Spleen (tissue), 13 donors: ENCODE measurements around the gene HHAT. TPM values are rescaled to one million over a fixed set of nuclear protein-coding genes. Genes with fewer than 3 reads are reported as not detected.
A peak's percentile ranks its signal among the peaks of the same experiment; 100 is the strongest.

ENCODE experiments used
- DNase-seq: peaks from one replicate; pipeline ENCODE4 v3.0.0-alpha.2; 2020
- H3K27ac ChIP-seq, 8 donors: fragments of 200-600 bp; sonication (generic) in 7 of 8; 1 replicate in 4 of 8; 2 replicates in 4 of 8; pipeline versions ENCODE4 v1.5.0 to v1.8.0; 2016 to 2021; ENCODE audit warnings: inconsistent platforms in 4 of 8, mild to moderate bottlenecking in 4 of 8, moderate library complexity in 1 of 8
- H3K27me3 ChIP-seq, 7 donors: fragments of 200-600 bp; sonication (generic) in 6 of 7; replicated peaks in 1 of 7; 1 replicate in 4 of 7; 2 replicates in 3 of 7; pipeline versions ENCODE4 v1.5.0 to v1.8.0; 2016 to 2021; ENCODE audit warnings: inconsistent platforms in 3 of 7, mild to moderate bottlenecking in 1 of 7
- H3K36me3 ChIP-seq, 6 donors: fragments of 200-600 bp; sonication (generic) in 5 of 6; 1 replicate in 4 of 6; 2 replicates in 2 of 6; pipeline versions ENCODE4 v1.5.0 to v1.8.0; 2016 to 2021; ENCODE audit warnings: inconsistent platforms in 2 of 6
- H3K4me1 ChIP-seq, 6 donors: fragments of 200-600 bp; sonication (generic) in 5 of 6; 1 replicate in 3 of 6; 2 replicates in 3 of 6; pipeline versions ENCODE4 v1.5.0 to v1.8.0; 2016 to 2021; ENCODE audit warnings: inconsistent platforms in 3 of 6
- H3K4me3 ChIP-seq, 8 donors: fragments of 200-600 bp; sonication (generic) in 7 of 8; 1 replicate in 4 of 8; 2 replicates in 4 of 8; pipeline versions ENCODE4 v1.5.0 to v1.8.0; 2016 to 2021; ENCODE audit warnings: inconsistent platforms in 4 of 8, mild to moderate bottlenecking in 4 of 8, moderate library complexity in 2 of 8
- H3K9me3 ChIP-seq, 8 donors: fragments of 200-600 bp; sonication (generic) in 7 of 8; 1 replicate in 4 of 8; 2 replicates in 4 of 8; pipeline versions ENCODE4 v1.5.0 to v1.8.0; 2016 to 2021; ENCODE audit warnings: inconsistent platforms in 4 of 8
- POLR2A ChIP-seq, 3 donors: fragments of 450-650 bp; IDR thresholded peaks; one replicate each; pipeline ENCODE4 v1.5.1; 2017; ENCODE audit warnings: antibody characterized with exemption in 3 of 3, mild to moderate bottlenecking in 1 of 3
- POLR2AphosphoS5 ChIP-seq, 3 donors: sonication (generic); formaldehyde crosslinking; IDR thresholded peaks; one replicate each; pipeline ENCODE4 v1.5.1; 2017; ENCODE audit warnings: antibody characterized with exemption in 3 of 3
- WGBS, 5 donors: extraction: QIAGEN DNeasy Blood & Tissue Kit in 3 of 5; methylation state at CpG; one replicate each; pipeline versions ENCODE4 v1.1.5 to v1.1.7; 2013 to 2018; 5-methylcytosine and 5-hydroxymethylcytosine counted together
- intact Hi-C: fragments of 100-400 bp; cut with DNase I; formaldehyde crosslinking; loops from one replicate; pipeline ENCODE4 v1.15.0; 2023; ENCODE audit warnings: low total_unique reads
- long read RNA-seq, 2 donors: transcript quantifications; one replicate each; lab custom pipeline, GENCODE V29; 2026
- polyA plus RNA-seq, 3 donors: library from polyadenylated mRNA; stranded (reverse); fragments of 200-250 nt; gene quantifications; one replicate each; pipeline ENCODE4 v1.2.1, GENCODE V29; 2013
- total RNA-seq, 7 donors: library from RNA; depleted of rRNA in 3 of 7; stranded (reverse); fragments of >200 nt in 3 of 7; fragmentation: NEBNext Ultra II Directional in 4 of 7; extraction: Animal tissue kit (Norgen Biotek cat#: 25700) in 4 of 7; gene quantifications; one replicate each; pipeline versions ENCODE4 v1.1.0 to v1.2.1, GENCODE V29; 2016 to 2021
- TF ChIP-seq, protein P1 (sequence below), 11 experiments: fragments of 200-600 bp in 7 of 11; fragments of 450-650 bp in 4 of 11; sonication (generic) in 4 of 11; IDR thresholded peaks in 8 of 11; conservative IDR thresholded peaks in 3 of 11; 1 replicate in 7 of 11; 2 replicates in 4 of 11; pipeline versions ENCODE4 v1.4.0 to v1.8.0; 2016 to 2021; ENCODE audit warnings: antibody characterized with exemption in 11 of 11, inconsistent platforms in 4 of 11, mild to moderate bottlenecking in 1 of 11
- donor health status: healthy with polysubstance abuse.
- donor health status: DM: no; HTN: no; CAD: no; lungs with moderate emphysema.
- donor health status: DM: no; HTN: no; CAD: no.
- donor health status: Bipolar disorder and iron deficiency.
- donor health status: healthy.
- donor health status: DM: no; HTN: no; CAD: no.
- donor health status: DM: yes; HTN: yes; CAD: no.

The HHAT gene
- total RNA-seq (1 to 10 TPM; 3.2 to 8.8 (median 5.4) TPM), polyA plus RNA-seq (1 to 10 TPM; 1.3 to 1.8 (median 1.7) TPM)
- long read RNA-seq, donor 1, result 0 reads
- long read RNA-seq, donor 2, result 0 reads

DNA sequence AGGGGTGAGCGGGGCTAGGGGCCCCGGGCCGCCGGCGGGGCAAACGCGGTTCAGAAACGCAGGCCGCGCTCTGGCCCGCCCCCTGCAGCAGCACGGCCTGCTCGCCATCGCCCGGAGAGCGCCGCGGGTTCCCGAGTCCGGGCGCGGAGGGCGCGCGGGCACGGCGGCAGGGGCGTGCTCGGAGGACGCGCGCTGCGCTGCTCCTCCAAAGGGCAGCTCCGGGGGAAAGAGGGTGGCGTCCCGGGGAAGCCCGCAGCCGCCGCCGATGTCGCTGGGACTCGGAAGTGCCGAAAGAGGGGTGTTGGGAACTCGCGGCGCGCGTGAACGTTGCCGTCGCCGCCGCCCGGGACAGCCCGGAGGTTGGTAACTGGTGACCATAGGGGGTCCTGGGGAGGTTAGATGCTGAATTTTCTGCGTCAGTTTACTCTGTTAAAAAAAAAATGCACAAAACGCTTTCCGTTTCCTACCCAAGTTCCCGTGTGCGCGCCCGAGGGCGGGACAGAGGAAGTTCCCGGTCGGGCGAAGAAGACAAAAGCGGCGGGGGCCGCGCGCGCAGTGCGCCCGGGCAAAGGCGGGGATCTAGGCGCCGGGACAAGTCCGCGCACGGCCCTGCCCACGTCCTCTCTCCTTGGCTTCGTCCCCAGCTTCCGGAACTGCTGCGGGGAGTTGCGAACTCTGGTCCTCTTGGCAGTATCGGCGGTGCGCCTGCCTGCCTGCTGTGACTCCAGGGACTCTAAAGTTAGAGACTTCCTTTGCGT lies at the start of gene HHAT:
TSS of gene HHAT (plus strand) at position 157 of the 758 bp plus-strand sequence. CDS start 20,074 bp downstream, outside the sequence.
- 0 to 1% (median 1%) methylated on average over 48 to 89 of the region's 89 CpGs for WGBS, 5 donors
- peak; percentile 93 for DNase-seq
- H3K27ac ChIP-seq, result peak within 1 kb of the TSS; percentile 87 to 95 (median 90)
- peaks cover 7 to 38% (median 22%) of the 10 kb centered on the region in 6 donors for H3K4me1 ChIP-seq
- intact Hi-C loops, result no loop called here
- H3K9me3 ChIP-seq, result peaks cover 0 to 16% (median 3%) of the 10 kb centered on the region in 8 donors
- H3K4me3 ChIP-seq, result peak within 1 kb of the TSS; percentile 66 to 96 (median 86)
- H3K27me3 ChIP-seq, result peaks cover 0 to 4% (median 0%) of the 10 kb centered on the region in 7 donors
- TF ChIP-seq, protein P1, sequence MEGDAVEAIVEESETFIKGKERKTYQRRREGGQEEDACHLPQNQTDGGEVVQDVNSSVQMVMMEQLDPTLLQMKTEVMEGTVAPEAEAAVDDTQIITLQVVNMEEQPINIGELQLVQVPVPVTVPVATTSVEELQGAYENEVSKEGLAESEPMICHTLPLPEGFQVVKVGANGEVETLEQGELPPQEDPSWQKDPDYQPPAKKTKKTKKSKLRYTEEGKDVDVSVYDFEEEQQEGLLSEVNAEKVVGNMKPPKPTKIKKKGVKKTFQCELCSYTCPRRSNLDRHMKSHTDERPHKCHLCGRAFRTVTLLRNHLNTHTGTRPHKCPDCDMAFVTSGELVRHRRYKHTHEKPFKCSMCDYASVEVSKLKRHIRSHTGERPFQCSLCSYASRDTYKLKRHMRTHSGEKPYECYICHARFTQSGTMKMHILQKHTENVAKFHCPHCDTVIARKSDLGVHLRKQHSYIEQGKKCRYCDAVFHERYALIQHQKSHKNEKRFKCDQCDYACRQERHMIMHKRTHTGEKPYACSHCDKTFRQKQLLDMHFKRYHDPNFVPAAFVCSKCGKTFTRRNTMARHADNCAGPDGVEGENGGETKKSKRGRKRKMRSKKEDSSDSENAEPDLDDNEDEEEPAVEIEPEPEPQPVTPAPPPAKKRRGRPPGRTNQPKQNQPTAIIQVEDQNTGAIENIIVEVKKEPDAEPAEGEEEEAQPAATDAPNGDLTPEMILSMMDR (IDR thresholded peaks at IDR 0.05 in 8 of 11, conservative IDR thresholded peaks at IDR 0.05 in 3 of 11), result peak in 2 of 11 experiments; percentile 12 to 24
- peak in 1 of 3 donors; percentile 8 for TF ChIP-seq POLR2A (IDR thresholded peaks at IDR 0.05)
- TF ChIP-seq POLR2AphosphoS5 (IDR thresholded peaks at IDR 0.05), result peak; percentile 76 to 84 (median 82)
- H3K36me3 ChIP-seq, result no peaks in the 10 kb centered on the region

DNA sequence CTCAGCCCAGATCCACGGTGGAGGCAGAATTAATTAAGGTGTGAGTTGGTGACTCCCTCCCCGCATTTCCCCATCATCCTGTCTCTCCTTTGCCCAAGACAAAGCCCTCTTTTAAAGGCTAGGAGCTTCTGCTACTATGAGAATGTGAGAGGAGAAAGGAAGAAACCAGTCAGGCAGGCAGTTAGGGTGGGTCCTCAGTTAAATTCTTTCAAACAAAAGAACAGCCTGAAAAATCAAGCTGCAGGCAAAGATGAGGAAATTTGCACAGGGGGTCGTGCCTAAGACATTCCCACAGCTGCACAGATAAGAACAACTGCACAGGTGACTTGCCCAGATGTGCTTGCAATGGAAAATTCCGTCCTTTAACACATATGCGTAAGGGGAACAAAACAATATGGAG lies 48.5 kb upstream of the HHAT start:
- Histone ChIP-seq H3K27ac (no peak overlapping the region), H3K27me3 (peaks cover 0 to 29% (median 0%) of the 10 kb centered on the region in 7 donors), H3K4me3 (no peak overlapping the region), H3K36me3 (no peaks in the 10 kb centered on the region), H3K9me3 (peaks cover 2 to 37% (median 33%) of the 10 kb centered on the region in 8 donors), H3K4me1 (no peaks in the 10 kb centered on the region)
- intact Hi-C loops, result no loop called here
- no peak for DNase-seq
- TF ChIP-seq POLR2AphosphoS5 (IDR thresholded peaks at IDR 0.05) (no peak), POLR2A (IDR thresholded peaks at IDR 0.05) (no peak)
- TF ChIP-seq, protein P1 (IDR thresholded peaks at IDR 0.05 in 8 of 11, conservative IDR thresholded peaks at IDR 0.05 in 3 of 11), result no peak
- 66 to 78% (median 70%) methylated on average over 5 of the region's 5 CpGs for WGBS, 5 donors

DNA sequence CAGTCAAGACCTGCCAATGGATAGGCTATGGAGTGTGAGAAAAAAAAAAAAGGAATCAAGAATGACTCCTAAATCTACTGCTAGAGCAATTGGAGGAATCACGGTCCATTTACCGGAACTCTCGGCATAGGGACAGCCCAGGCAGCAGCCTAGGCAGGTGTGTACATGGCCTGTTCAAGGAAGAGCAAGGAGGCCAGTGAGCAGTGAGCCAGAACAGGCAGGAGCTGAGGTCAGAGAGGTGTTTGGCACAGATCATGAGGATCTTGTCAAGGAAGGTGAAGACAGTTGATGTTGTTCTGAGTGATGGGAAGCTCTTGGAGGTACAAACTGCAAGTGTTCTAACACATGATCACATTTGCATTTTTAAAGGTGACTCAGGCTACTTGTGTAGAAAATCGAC lies 40.6 kb upstream of the HHAT start:
- Histone ChIP-seq H3K36me3 (no peaks in the 10 kb centered on the region), H3K4me1 (peaks cover 3 to 14% (median 12%) of the 10 kb centered on the region in 6 donors), H3K4me3 (no peak overlapping the region), H3K27ac (no peak overlapping the region), H3K9me3 (no peaks in the 10 kb centered on the region), H3K27me3 (peaks cover 5 to 90% (median 24%) of the 10 kb centered on the region in 7 donors)
- intact Hi-C loops, result no loop called here
- no peak for DNase-seq
- TF ChIP-seq POLR2AphosphoS5 (IDR thresholded peaks at IDR 0.05) (no peak), POLR2A (IDR thresholded peaks at IDR 0.05) (no peak)
- TF ChIP-seq, protein P1 (IDR thresholded peaks at IDR 0.05 in 8 of 11, conservative IDR thresholded peaks at IDR 0.05 in 3 of 11), result no peak
- WGBS, 5 donors, result 79 to 88% (median 85%) methylated on average over 4 of the region's 4 CpGs

DNA sequence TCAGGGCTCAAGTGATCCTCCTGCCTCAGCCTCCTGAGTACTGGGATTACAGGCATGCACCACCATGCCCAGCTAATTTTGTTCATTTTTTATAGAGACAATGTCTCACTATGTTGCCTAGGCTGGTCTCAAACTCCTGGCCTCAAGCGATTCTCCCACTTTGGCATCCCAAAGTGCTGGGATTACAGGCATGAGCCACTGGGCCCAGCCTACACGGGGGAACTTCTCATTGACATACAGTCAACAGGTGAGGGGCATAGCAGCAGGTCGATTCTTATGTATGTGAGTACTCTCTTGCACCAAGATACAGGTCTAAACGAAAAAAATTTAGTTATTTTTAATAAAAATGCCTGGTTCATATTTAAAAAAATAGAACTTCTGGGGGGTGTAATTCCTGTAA lies 39.5 kb upstream of the HHAT start:
- Histone ChIP-seq H3K4me3 (no peak overlapping the region), H3K9me3 (no peaks in the 10 kb centered on the region), H3K27ac (no peak overlapping the region), H3K36me3 (no peaks in the 10 kb centered on the region), H3K4me1 (peaks cover 3 to 14% (median 12%) of the 10 kb centered on the region in 6 donors), H3K27me3 (peaks cover 5 to 91% (median 25%) of the 10 kb centered on the region in 7 donors)
- intact Hi-C loops, result no loop called here
- TF ChIP-seq POLR2A (IDR thresholded peaks at IDR 0.05) (no peak), POLR2AphosphoS5 (IDR thresholded peaks at IDR 0.05) (no peak)
- TF ChIP-seq, protein P1 (IDR thresholded peaks at IDR 0.05 in 8 of 11, conservative IDR thresholded peaks at IDR 0.05 in 3 of 11), result no peak
- DNase-seq, result no peak
- WGBS, 5 donors, result 65 to 80% (median 72%) methylated on average over 4 of the region's 4 CpGs
